Activated T-cell treated with anti-CD3 and anti-CD28 coated beads for 24 hours (primary cell): Measurements from ENCODE around the gene TEX2.
"Not testable (repeated sequence)": the region's sequence is repeated elsewhere in the genome, so short reads cannot be mapped to it uniquely, and the experiment has no call there.

Experiments used
- DNase-seq: peaks from one replicate; pipeline ENCODE4 v3.0.0-alpha.2; 2020; ENCODE audit warnings: low read depth

TEX2 gene

GRCh38 chr17:64139542-64139941 lies 123.5 kb downstream of the TEX2 start:
- no peak for DNase-seq

DNA sequence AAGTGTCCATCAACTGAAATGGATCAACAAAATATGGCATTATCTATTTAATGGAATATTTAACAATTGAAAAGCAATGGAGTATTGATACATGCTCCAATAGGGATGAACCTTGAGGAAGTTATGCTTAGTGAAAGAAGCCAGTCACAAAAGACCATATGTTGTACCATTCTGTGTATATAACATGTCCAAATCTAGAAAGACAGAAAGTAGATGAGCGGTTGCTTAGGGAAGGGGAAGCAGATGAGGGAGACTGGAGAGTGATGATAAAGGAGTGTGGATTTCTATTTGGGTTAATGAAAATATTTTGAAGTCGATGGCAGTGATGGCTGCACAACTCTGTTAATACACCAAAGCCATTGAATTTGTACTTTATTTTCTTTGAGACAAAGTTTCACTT lies 124.6 kb downstream of the TEX2 start:
- no peak for DNase-seq

GRCh38 chr17:64135000-64135399 lies 128.1 kb downstream of the TEX2 start:
- DNase-seq, result no peak

DNA sequence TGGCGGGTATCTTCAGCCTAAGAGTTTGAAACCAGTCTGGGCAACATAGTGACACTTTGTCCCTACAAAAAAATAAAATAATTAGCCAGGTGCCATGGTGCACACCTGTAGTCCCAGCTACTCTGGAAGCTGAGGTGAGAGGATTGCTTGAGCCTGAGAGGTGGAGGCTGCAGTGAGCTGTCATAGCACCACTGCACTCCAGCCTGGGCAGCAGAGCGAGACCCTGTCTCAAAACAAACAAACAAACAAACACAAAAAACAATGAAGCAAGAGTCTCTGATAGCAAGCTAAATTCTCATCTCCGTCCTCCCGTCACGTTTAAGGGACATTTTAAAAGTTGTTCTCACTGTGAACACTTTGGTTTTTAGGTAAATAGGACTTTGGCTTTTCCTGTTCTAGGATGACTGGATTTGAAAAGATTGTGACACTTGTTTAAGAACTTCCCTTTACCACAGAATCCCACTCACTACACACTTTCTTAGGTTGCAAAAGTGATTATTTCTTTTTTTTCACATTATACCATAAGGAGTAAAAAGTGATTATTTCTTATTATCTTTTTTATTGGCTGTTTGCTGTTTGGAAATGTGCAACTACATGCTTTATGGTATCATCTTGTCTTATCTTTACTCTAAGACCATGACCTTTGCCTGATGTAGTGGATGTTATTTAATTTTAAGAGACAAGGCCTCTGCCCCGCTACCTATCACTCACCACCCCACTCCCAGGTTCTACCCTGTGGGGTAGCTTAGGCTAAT lies 128.7 kb downstream of the TEX2 start:
- DNase-seq, result no peak

DNA sequence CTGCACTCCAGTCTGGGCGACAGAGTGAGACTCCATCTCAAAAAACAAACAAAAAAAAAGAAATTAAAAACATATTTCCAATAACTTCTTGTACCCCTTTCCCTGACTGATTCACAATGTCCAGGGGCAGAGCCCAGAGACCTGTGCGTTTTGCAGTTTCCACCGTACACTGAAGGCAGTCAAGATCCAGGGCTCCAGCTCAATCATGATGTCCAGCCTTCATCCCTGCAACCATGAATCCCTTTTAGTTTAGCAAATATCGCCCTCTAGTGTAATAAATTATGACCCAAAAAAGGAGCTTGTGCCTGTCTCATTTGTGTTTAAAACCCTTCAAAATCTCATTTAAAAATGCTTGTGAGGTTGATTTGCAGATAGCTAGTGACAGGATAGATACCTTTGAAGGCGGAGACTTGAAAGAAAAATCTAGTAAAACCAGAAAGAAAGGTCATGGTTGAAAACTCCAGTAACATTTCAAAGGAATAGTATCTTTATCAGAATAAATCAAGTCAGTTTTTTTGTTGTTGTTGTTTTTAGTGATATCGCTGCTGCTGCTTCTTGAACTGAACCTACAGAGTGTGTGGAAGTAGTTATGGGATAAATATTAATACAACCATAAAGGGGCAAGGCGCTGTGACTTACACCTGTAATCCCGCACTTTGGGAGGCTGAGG lies 129.4 kb downstream of the TEX2 start:
- no peak for DNase-seq

GRCh38 chr17:64131606-64132270 lies 131.3 kb downstream of the TEX2 start:
- no peak for DNase-seq

GRCh38 chr17:64130559-64131001 lies 132.5 kb downstream of the TEX2 start:
- peak; percentile 55 for DNase-seq

GRCh38 chr17:64129765-64130558 lies 133.1 kb downstream of the TEX2 start, which contains the start of gene ERN1:
Gene ERN1 (minus strand): TSS chr17:64130144. CDS start chr17:64130029, 115 bp downstream.
- peak; percentile 85 for DNase-seq

DNA sequence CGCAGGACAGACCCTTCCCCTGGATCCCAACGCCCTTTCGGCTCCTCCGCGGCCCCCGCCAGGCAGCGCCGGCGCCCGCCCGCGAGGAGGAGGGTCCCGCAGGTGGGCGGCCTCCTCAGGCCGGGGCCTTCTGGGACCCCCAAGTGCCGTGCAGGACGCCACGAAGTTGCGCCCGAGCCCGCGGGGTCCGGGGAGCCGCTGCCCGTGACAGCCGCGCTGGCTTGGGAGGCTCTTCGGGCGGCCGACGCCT lies 133.6 kb downstream of the TEX2 start:
- DNase-seq, result no peak

DNA sequence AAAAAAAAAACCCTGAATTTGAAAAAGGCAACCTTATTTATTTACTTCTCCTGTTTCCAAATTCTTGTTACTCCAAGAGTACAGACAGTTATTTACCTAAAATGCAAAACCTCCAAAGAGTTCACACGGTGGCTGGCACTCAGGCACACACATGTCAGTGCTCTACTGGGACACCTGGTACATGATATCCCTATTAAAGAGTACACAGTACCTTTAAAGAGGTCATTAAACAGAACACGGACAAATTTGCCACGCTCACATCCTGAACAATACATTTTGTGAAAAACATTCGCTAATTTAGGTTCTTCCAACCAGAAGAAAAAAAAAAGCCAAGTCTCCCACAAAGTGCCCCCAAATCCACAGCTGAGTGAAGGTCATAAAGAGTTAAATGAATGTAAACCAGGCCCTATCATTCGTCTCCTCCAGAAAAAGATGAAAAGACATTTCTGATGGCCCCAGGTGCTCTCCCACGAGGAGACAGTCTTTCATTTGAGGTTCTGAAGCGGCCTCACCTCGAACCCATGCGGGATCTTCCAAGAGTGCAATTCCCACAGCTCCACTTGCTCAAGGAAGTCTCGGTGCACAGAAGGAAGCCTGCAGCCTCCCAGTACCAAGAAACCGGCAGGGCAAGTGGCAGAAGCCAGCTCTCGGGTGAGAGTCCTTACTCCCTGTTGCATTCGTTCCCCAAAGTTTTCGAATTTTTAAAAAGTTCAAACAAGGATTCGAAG lies 134.1 kb downstream of the TEX2 start:
- DNase-seq, result no peak

DNA sequence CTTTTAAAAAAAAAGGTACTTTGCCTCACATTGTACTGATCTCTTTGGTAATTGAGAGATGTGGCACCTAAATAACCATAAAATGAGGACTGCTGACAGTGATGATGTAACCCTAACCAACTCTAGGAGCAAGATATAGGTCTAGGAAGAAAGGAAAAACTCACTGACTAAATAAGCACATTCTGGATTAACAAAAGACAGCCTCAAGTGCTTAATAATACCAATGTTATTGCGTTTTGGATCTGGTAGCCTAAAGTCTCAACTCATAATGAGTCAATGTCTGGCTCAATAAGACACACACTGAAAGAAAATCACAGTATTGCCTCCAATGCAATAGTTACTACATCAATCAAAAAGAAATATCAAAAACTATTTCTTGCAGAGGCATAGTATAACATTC lies 136.1 kb downstream of the TEX2 start:
- DNase-seq, result no peak

DNA sequence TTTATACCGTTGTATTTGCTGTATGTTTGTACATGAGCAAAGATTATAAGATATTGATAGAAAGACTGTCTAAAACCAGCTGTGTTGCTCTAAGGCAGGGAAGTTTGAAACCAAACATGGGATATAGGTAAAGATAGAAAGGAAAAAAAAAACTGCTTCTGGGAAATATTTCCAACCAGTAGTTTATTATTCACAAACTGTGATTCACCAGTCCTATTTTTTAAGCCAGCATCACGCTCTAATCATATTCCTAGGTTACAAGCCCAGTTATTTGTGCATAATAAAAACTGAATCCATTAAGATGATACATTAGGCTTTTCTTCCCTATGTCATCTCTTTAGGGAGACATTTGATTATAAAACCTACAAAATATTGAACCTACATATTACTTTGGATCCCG lies 137.1 kb downstream of the TEX2 start:
- no peak for DNase-seq

GRCh38 chr17:64124609-64125008 lies 138.5 kb downstream of the TEX2 start:
- no peak for DNase-seq

DNA sequence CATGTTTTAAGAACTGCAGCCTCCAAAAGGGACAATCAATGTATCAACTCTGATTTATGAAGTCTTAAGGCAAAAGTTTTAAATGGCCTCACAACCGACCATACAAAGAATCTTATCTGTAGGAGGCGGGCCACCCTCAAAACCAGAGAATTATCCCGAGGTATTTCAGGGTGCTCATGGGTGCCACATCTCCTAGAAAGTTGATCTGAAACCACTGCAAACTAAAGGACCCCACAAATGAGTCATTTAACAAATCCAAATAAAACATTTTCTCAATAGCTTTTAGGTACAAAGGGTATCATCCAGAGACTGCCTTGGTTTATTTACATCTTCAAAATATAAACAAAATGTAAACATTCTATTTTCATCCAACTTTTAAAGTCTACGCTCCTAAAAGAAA lies 139.9 kb downstream of the TEX2 start:
- no peak for DNase-seq

DNA sequence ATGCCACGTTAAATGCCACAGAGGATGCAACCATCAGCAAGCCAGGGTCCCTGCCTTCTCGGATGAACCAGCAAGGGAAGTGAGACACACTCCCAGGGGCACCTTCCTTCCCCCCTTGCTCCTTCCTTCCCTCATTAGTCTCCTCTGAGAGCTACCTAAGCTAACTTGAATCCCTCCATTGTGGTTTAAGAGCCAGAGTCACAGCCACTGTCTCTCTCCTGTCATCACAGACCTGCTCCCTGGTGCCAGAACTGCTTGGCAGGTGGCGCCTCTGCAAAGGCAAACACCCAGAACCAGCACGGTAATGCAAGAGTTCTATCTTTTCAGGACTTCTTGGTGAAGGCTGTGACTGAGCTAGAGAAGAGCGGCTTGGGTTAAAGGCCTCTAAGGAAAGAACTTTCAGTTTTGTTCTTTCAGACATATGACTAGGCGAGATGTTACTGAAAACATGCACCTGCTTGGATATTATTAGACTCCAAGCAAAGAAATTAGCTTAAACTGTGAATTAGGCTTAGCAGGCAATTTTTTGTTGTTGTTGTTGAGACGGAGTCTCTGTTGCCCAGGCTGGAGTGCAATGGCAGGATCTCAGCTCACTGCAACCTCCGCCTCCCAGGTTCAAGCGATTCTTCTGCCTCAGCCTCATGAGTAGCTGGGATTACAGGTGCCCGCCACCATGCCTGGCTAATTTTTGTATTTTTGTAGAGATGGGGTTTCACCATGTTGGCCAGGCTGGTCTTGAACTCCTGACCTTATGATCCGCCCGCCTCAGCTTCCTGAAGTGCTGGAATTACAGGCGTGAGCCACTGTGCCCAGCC lies 141.9 kb downstream of the TEX2 start:
- not testable (repeated sequence) for DNase-seq

- no peak for DNase-seq
Observed at GRCh38 chr17:64120159-64120810, 142.8 kb downstream of the TEX2 start.

DNA sequence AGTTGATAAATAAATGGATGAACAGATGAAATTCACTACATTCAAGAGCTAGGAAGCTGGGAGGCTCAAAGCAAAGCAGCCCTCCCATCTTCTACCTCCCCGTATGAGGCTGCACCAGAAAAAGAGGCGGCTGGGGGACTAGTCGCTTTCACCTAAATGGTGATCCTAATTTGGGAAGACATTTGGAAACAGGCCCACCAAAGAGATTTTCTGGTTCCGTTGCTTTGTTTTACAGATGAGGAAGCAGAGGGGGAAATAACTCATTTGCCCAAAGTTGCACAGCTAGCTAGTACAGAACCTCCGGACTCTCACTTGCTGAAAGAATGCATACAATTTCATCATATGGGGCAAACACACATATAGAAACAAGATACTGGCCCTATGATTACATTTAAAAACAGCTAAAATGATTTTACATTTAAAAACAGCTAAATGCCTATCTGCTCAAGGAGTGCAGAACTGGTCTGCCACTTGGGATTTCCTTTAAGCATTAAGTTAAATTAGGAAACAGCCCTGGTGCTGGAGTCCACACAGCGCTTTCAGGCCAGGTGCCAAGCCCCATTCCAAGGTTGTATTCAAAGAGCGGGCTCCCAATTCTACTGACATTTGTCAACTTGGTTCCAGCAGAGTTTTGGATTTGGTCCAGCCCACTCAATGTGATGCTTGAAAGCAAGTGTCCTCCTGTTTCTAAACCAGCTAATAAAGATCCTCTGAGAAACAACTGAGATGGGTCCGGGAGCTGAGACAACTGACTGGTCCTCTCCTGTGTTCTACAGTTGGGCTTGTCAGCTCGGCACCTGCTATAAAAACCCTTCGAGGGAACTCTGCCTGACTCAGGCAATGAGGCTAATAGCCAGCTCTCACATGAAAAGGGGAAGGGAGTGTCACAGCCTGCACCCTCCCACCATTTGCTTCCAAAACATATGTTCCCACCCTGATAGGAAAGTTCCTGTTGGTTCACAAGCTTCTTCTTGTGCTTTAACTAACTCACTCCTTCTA lies 144.8 kb downstream of the TEX2 start:
- no peak for DNase-seq

DNA sequence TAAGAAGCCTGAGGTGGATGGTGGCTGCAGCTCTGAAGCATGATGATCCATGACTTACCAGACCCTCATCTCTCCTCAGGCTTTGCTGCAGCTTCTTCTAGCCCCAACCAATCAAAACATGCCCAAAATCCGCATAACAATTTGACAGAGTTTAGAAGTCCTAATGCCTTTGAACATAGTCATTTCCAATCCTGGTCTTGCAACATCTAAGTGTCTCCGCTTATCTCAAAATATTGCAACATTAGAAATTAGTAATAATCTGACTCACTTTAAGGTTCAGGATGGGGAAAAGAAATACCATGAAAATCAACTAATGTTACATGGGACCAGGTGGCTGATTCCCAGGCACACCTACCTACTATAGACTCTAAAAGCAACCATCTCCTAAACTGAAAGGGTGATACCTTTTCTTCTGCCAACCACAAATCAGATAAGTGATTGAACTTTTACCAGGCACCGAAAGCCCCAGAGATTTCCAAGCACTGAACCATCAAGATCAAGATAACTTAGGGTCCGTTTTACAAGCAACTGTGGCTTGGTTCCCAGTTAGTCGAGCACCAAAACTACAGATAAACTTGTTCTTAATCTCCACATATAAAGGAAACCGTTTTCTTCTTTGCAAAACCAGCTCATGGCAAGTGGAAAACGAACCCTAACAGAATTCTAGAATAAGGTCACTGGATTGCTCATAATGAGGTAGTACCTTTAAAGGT lies 147.1 kb downstream of the TEX2 start:
- no peak for DNase-seq
